Dermis blood vessel endothelial cell (primary cell): ENCODE results near the gene DOCK8. TPM values are rescaled to one million over a fixed set of nuclear protein-coding genes. Genes with fewer than 3 reads are reported as not detected.
"Not testable (repeated sequence)": the region's sequence is repeated elsewhere in the genome, so short reads cannot be mapped to it uniquely, and the experiment has no call there.

Source experiments
- DNase-seq: peaks from one replicate; pipeline ENCODE4 v3.0.0; 2010
- total RNA-seq: library from RNA; depleted of rRNA; stranded (reverse); fragments of >200 nt; gene quantifications from 2 replicates; pipeline ENCODE4 v1.2.3, GENCODE V29; 2014

Gene DOCK8
- total RNA-seq, 1 donor from 2014 or later, result 6.8 TPM

DNA sequence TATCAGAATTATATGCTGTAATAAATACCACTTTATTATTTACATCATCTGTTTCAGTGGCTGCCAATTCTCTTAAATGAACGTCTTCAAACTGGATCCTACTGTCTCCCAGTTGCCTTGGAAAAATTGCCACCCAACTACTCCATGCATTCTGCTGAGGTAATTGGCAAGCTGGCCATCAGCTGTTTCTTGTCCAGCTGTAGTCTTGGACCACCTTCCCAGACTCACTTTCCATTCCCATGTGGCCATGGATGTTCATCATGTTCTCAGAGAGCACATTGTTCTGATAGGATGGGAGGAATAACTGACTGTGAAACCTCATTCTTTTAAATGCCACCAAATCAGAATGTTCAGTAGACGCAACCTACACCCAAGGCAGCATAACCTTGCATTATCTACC lies 157.5 kb downstream of the DOCK8 start:
- no peak for DNase-seq

DNA sequence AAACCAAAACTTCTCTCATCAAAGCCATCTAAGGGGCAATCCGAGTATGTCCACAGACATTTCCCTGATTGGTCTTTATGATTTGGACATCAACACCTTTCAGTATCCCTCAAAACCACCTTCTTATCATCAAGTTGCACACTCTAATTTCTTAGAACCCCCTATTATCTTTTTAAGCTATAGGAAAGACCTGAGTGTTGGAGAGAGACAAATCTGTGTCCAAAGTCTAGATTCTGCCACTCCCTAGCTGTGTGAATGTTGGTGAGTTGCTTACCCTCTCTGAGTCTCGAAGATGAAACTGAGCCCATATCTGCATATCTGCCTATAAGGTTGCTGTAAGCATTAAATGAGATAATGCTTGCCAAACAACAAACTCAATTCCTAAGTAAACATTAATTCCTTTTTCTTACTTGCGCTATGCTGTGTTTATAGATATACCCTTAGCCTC lies 159.1 kb downstream of the DOCK8 start:
- no peak for DNase-seq

DNA sequence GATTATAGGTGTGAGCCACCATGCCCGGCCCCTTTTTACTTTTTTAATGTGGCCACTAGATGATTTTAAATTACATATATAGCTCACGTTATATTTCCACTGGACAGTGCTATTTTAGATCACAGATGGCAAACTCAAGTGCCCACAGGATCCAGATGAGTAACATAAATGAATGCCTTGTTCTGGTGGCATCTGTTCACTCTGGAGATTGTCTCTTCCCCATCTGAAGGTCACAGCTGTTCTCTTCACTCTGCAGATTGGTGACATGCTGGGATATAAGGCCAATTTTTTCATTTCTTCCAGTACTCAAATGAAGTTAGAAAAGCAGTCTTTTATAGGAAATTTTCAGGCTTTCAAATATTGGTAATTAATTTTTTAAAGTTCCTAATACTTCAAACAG lies 160.1 kb downstream of the DOCK8 start:
- DNase-seq, result no peak

DNA sequence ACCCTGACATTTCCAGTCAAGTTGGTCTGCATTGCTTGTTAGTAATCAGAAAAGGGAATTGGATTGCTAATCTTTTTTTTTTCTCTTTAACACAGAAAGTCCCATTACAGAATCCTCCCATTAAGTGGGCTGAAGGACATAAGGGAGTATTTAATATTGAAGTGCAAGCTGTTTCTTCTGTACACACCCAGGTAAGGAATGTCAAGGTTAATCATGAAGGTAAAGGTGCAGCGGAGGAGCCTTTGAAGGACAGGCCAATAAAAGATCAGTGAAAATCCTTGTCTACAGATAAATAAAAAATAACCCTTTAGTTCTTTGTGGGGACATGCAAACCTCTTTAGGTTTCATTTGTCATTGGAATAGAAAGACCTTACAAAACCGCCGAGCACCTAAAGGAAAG lies 161.4 kb downstream of the DOCK8 start:
- DNase-seq, result no peak

DNA sequence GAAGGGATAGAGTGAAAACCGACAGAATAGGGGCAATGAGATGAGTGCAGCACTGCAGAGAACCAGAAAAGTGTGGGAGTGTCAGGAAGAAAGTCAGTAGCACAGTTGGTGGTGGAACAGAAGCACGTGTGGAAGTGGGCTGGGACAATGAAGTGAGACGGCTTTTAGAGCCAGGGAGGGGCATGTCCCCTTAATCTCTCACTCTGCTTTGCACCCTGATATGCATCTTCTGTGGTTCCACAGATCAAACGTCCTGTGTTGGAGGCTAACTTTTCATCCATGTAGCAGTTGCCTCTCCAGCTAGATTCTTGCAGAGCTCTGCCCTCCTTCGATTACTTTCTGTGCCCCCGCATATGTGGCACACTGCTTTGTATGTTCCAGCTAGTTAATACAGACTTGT lies 163.6 kb downstream of the DOCK8 start:
- DNase-seq, result no peak

DNA sequence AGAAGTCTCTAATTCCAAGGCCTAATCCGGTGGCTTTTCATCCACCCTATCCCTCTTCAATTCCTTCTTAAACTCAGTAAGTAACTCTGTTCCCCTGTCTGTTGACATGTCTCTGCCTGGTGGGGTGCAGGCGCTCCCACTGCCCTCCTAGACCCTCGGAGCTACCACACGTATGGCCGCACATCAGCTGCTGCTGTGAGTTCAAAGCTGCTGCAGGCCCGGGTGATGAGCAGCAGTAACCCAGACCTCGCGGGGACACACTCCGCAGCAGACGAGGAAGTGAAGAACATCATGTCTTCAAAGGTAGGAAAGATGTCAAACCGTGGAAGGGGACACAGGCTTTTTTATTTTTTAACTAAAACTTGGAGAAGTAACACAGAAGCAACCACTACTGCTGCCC lies 167.7 kb downstream of the DOCK8 start:
- no peak for DNase-seq

DNA sequence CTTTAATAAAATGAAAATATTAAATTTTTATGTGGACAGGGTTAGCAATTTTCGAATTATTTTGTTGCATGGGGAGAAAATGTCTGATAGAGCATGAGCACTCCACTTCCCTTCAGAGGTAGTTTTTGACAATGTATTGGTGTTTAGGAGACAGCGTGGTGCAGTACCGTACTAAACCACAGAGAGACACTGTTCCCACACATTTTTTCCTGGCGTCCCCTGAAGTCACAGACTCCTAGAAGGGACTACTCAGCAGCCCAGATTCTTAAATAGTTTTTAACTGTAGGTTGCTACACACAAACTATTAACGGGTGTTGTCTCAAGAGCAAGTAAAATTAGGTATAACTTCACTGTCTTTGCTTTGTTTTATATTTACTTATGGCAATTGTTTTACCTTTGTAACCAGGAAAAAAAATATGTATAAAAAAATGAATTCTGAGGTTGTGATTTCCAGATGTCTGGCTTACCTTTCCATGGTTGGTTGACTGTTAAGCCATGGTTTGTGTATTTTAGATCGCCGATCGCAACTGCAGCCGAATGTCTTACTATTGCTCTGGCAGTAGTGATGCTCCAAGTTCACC lies 171.2 kb downstream of the DOCK8 start:
- DNase-seq, result peak; percentile 78

DNA sequence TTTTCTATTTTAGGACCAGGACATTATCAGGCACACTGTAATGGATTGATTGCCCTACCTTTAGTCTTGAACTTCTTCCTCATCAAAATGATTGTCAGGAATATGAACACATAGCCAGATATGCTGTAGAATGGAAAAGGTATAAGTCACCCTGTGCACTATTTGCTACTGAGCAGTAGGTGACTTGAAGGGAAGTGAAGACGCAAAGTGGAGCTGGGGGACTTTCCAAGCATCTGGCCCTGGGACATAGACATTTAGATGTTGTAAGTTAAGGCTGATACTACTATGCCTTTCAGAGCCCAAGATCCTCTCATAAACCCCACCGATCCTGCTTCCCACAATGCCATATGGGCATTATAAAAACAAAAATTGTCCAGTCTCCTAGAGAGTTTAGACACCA lies 174.5 kb downstream of the DOCK8 start:
- DNase-seq, result no peak

DNA sequence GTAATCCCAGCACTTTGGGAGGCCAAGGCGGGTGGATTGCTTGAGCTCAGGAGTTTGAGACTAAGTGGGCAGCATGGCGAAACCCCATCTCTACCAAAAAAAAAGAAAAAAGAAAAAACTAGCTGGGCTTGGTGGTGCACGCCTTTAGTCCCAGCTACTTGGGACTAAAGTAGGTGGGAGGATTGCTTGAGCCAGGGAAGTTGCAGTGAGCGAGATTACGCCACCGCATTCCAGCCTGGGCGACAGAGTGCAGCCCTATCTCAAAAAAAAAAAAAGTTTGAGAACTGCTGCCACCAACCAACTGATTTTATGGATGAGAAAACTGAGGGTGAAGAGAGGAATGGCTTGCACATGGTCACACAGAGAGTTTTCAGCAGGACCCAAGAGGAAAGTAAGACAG lies 175.1 kb downstream of the DOCK8 start:
- no peak for DNase-seq

DNA sequence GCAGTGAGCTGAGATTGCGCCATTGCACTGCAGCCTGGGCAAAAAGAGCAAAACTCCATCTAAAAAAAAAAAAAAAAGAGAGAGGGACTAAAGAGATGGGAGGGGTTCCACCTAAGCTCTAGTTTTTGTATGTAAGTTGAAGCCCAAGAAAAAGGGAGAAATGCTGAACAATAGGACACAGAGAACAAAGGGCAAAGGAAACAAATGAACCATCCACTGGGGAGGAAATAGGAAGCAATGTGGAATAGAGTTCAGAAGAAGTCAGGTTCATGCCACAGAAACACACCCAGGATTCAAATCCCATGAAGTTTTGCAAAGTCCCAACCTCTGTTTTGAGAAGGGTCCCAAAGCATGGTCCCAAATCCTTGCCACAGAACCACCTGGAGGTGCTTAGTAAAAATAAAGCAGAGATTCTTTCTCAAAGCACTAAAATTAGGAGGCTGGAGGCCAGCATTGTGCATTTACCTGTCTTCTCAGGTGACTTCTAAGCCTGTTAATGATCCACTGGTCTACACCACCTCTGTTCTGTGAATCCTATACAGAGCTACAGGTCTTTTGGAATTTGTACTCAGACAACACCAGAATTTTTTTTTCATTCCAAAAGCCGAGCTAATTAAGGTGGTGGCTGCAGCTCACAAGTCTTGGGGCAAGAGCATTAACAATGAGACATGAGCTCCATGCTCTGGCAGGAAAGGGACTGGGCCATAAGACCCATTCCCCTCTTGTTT lies 177.6 kb downstream of the DOCK8 start:
- no peak for DNase-seq

DNA sequence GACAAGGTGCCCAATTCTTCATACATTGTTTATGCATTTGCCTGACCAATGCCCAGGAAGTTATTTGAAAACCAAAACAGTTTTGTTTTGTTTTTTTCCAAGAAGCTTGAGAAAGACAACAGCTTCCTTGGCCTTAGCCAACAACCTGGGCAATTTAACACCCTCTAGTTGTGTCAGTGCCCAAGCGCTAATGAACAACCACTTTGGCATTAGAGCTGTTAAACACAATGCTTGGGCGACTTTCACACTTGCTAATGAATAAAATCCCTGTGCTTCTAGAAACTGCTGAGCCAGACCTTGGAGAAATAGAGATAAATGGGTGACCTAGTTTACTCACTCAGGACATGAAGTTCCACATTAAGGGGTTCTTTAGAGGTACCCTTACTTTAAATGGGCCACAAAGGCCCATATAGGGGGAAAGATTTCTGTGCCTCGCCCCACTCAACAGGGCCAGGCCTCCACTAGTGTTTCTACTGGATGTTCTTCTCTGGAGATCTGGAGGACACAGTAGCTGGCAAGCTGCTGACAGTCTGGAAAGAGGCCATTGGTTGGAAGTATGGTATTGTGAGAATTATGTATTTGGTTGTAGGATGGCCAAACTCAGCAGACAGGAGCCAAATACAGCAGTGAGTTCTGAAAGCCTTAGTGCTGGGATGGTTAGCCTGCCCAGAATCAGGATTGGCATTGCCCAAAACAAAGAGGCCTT lies 179.8 kb downstream of the DOCK8 start:
- no peak for DNase-seq

DNA sequence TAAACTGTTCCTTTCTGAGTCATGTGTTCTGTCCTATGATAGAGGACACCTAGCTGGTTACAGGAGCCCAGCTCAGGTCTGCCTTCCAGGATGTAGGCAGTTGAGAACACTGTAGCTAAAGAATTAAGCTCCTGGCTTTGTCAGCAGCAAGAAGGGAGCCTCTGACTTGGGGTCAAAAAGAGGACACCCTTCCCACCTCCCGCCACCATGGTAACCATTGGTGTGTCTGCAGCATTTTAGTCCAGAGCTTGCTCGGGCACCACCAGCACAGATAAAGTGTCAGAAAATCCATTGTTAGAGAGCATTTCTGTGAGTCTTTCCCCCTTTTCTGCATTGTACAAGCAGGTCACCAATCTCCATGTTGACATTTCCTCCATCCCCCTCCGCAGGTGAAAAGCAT lies 181.7 kb downstream of the DOCK8 start:
- no peak for DNase-seq

DNA sequence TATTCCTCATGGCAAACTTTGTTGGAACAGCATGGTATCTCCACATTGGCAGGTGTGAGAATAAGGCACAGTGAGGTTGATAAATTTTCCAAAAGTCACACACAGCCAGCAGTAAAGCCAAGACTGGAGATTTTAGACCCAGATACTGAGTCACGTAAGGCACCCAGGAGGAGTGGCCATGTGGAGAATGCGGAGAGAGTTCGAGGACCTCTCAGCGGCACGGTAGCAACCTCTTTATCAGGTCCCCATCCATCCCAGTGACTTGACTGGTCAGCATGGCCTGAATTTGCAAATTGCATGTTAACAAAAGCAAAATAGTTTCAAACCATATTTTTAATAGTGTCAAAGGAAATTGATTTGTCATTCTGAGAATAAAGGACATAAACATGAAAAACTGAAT lies 183.4 kb downstream of the DOCK8 start:
- DNase-seq, result no peak

DNA sequence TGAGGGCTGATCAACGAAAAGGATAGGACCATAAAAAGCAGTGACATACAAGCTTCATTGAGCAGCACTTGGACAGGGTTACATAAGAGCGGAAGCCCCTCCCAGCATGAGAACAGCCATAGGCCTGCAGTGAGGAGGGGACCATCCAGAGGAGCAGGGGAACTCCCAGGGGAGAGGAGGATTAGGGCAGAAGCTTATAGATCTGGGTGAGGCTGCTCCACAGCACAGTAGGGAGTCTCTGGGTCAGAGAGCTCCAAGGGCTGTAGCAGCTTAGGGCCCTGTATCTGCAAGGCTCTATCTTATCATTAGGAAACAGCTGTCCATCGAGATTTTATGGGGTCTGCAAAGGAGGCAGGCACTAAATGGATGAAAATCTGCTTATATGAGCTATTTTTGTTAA lies 186.6 kb downstream of the DOCK8 start:
- DNase-seq, result no peak

DNA sequence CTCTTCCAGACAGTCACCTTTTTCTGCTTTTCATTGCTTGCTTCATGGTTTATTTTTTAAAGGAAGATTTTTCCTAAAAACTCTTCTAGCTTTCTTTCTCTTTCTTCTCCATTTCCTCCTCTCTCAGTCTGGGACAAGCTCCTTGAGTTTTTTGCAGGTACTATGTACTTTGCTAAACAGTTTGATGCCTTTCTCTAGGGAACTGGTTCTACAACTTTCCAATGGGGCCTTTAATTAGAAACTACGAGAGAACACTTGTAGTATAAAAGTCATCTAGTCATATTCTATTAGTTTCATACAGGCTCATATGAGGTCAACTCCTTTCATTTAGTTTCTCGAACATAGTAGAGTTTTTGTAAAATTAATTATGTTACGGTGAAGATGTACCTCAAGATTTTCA lies 189.6 kb downstream of the DOCK8 start:
- DNase-seq, result no peak

DNA sequence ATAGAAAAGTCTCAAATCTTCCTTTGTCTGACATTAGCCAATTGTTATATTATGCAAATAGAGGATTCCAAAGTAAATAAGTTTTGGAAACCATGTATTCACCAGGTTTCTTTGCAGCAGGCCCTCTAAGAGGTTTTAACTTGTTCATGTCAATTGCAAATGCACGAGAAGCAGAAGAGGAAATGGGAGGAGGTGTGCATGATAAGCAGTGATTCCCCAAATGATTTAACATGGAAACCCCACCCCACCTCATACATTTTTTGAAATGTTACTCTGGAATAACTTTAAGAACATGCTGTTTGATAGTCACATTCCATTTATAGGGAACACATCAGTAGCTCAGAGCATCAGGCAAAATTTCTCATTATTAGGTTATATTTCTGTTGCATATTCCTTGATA lies 190.7 kb downstream of the DOCK8 start:
- no peak for DNase-seq

DNA sequence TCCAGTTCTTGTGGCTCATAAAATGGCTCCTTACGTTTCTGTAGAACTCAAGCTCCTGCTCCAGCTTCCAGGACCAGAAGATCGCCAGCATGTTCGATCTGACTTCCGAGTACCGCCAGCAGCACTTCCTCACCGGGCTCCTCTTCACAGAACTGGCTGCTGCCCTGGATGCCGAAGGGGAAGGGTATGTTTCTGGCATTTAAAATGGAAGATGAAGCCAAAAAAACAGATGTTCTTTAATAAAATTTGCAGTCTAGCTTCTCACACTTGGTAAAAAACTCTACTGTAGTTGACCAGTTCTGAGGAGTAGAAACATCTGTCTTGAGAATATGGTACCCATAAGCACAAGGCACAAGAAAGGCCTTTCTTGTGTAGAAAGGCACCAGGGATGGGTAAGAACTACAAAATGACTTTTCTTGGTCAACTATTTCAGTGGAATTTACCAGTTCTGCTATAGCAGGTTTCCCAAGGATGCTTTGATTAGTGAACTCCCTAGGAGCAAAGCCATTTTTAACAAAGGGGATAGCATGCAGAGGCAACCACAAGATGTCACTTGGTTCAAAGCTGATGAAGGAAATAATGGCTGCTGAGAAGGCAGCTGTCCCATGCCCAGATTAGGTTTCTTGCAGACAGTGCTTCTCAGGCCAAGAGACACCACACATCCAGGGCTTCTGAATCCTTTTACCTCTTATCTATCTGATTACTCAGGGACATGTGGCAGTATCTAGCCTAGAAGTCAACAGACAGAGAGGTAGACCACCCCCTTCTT lies 192.4 kb downstream of the DOCK8 start:
- DNase-seq, result no peak

DNA sequence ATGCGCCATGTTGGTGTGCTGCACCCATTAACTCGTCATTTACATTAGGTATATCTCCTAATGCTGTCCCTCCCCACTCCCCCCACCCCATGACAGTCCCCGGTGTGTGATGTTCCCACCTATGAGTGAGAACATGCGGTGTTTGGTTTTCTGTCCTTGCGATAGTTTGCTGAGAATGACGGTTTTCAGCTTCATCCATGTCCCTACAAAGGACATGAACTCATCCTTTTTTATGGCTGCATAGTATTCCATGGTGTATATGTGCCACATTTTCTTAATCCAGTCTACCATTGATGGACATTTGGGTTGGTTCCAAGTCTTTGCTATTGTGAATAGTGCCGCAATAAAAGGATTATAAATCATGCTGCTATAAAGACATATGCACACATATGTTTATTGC lies 195.0 kb downstream of the DOCK8 start:
- not testable (repeated sequence) for DNase-seq

DNA sequence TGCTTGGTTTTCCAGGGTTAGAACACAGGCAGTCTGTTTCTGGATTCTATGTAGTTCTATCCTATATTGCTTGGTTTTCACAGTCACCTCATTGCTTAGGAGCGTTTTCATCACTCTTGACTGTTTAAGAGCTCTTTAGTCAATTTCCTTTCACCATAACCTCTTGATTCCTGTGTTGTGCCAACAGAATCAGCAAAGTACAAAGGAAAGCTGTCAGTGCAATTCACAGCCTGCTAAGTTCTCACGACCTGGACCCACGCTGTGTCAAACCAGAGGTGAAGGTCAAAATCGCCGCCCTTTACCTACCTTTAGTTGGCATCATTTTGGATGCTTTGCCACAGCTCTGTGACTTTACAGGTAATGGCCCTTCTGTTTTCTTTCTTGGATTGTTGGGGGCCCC lies 199.9 kb downstream of the DOCK8 start:
- no peak for DNase-seq

DNA sequence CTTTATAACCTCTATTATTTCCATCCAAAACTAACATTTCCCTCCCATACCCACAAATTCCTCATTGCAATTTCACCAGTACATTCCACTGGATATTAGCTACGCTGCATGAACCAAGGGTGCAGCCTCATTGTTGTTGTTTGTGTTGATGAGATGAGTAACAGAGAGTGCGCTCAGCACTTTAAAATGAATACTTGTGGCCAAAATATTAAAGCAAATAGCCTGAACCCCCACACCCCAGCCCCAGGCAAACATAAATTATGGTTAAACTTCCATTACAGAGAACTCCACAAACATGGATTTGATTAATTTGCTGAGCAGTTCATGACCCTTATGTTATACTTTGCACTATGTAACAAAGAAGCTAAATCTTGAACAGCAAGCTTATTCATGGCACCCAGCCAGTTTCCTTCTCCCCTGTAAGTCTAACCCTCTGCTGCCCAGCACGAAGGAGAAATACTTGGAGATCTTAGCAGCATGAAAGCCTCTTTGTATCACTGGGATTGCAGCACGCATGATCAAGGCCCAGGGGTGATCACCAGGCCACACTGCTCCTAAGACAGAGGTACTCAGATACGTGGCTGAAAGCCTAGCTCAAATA lies 205.0 kb downstream of the DOCK8 start:
- no peak for DNase-seq

DNA sequence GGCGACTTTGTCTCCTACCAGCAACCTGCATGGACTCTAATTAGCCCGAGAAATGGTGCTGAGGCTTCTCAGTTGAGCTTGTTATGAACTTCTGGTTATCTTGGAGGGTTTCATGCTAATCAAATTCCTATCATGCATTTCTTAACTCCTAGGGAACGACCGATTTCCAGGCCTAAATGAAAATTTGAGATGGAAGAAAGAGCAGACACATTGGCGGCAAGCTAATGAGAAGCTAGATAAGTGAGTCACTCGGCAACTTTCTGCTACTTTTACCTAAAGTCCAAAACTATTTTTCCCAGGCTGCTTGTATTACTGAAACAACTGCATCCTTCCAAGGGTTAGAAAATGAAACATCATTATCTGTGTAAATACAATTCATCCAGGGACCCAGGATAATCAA lies 207.2 kb downstream of the DOCK8 start:
- no peak for DNase-seq

DNA sequence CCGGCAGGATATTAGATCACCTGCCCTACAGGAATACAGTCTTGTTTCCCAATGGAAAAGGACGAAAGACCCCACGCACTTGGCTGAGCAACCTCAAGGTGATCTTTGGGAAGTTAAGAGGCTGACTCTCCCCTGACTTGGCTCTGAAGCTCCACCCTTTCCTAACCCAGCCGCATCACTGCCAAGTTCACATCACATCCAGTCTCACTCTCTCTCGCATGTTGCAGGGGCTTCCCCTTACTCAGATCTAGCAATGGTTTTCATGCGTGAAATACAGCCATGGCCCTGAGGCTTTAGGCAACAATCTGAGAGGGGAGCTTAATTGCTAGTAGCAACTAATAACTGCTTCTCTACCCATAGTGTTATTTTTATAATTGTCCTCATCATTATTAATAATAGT lies 211.6 kb downstream of the DOCK8 start:
- no peak for DNase-seq

DNA sequence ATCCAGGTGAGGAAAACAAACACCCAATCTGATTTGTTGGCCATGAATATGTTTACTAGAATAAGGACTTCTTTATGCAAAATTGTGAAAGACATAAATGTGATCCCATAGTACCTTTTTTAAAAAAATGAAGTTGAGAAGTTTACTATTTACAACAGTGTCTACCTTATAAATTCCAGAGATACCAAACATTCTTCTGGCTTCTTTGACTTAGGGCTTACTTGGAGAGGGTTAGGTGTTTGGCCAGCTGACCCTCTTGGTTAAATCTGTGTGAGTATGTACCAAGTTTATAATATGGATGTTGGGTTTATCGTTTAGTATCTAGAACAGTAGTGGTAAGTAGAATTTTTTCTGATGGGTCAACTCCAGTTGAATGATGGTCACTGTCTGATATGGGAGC lies 212.3 kb downstream of the DOCK8 start:
- DNase-seq, result no peak
